PC-3 (cell line): ENCODE measurements around the gene IGSF9B. TPM values are rescaled to one million over a fixed set of nuclear protein-coding genes. Genes with fewer than 3 reads are reported as not detected.

Source experiments
- ATAC-seq: fragments of 200-7000 bp; cut with Tn5 transposase; 2 replicates; pipeline ENCODE4 v1.9.1; 2020; ENCODE audit warnings: mild to moderate bottlenecking, moderate library complexity
- BruUV-seq: library from RNA; stranded (reverse); fragments of 400-500 nt; replicated peaks from 2 replicates; lab custom pipeline; 2021; lab: Mats Ljungman, UMichigan
- CTCF ChIA-PET: fragments of 300-600 bp; sonication (Branson Sonifier 250); formaldehyde crosslinking; loops from one replicate; lab custom pipeline; 2022; ENCODE audit warnings: antibody characterized with exemption; lab: Charles Lee
- POLR2A ChIA-PET: fragments of 300-600 bp; sonication (Branson Sonifier 250); formaldehyde crosslinking; loops from one replicate; lab custom pipeline; 2022; ENCODE audit warnings: antibody characterized with exemption; ENCODE audit not compliant: unreplicated experiment; lab: Charles Lee
- DNase-seq: peaks from one replicate; pipeline ENCODE4 v3.0.0-alpha.2; 2015
- H2AFZ ChIP-seq: fragments of 300-600 bp; sonication (generic); 2 replicates; pipeline ENCODE4 v1.6.0; 2016; ENCODE audit warnings: antibody characterized with exemption, low read length
- H3F3A ChIP-seq: fragments of 300-600 bp; sonication (generic); one replicate; pipeline ENCODE4 v1.6.0; 2017; ENCODE audit warnings: antibody characterized with exemption, low read length, control low read depth, mild to moderate bottlenecking; ENCODE audit not compliant: unreplicated experiment
- H3K27ac ChIP-seq: fragments of 300-600 bp; sonication (generic); 2 replicates; pipeline ENCODE4 v1.5.1; 2016; ENCODE audit warnings: mild to moderate bottlenecking, low read length
- H3K27me3 ChIP-seq: fragments of 300-600 bp; sonication (generic); 2 replicates; pipeline ENCODE4 v1.6.1; 2016; ENCODE audit warnings: low read length, mixed read lengths
- H3K36me3 ChIP-seq: fragments of 300-600 bp; sonication (generic); 2 replicates; pipeline ENCODE4 v1.6.1; 2016; ENCODE audit warnings: low read depth, mixed run types, low read length, mixed read lengths
- H3K4me1 ChIP-seq: fragments of 300-600 bp; sonication (generic); 2 replicates; pipeline ENCODE4 v1.5.1; 2016; ENCODE audit warnings: low read length; ENCODE audit not compliant: insufficient read depth
- H3K4me2 ChIP-seq: fragments of 300-600 bp; sonication (generic); 2 replicates; pipeline ENCODE4 v1.6.0; 2016; ENCODE audit warnings: low read length
- H3K4me3 ChIP-seq: fragments of 300-600 bp; sonication (generic); 2 replicates; pipeline ENCODE4 v1.5.1; 2016; ENCODE audit warnings: mild to moderate bottlenecking, low read length, mixed read lengths
- H3K79me2 ChIP-seq: fragments of 300-600 bp; sonication (generic); 2 replicates; pipeline ENCODE4 v1.6.1; 2017; ENCODE audit warnings: low read length, mixed read lengths
- H3K9ac ChIP-seq: fragments of 300-600 bp; sonication (generic); 2 replicates; pipeline ENCODE4 v1.6.0; 2016; ENCODE audit warnings: mild to moderate bottlenecking, low read length
- H3K9me2 ChIP-seq: fragments of 300-600 bp; sonication (generic); replicated peaks from 2 replicates; pipeline ENCODE4 v1.6.1; 2016; ENCODE audit warnings: mixed run types, low read length, mixed read lengths
- H3K9me3 ChIP-seq: fragments of 300-600 bp; sonication (generic); 2 replicates; pipeline ENCODE4 v1.6.1; 2016; ENCODE audit warnings: low read length, mixed read lengths
- H4K20me1 ChIP-seq: fragments of 300-600 bp; sonication (generic); 2 replicates; pipeline ENCODE4 v1.6.1; 2016; ENCODE audit warnings: low read length, mixed read lengths
- EZH2 ChIP-seq: fragments of 300-600 bp; sonication (generic); IDR thresholded peaks from one replicate; pipeline ENCODE4 v1.6.1; 2017; ENCODE audit warnings: antibody characterized with exemption, mild to moderate bottlenecking, low read length; ENCODE audit not compliant: unreplicated experiment
- EZH2phosphoT487 ChIP-seq: fragments of 300-600 bp; sonication (generic); IDR thresholded peaks from 2 replicates; pipeline ENCODE4 v1.6.1; 2018; ENCODE audit warnings: mild to moderate bottlenecking, antibody characterized with exemption, low read length, borderline replicate concordance
- intact Hi-C: fragments of 100-400 bp; cut with micrococcal nuclease; formaldehyde crosslinking; loops from 2 replicates; pipeline ENCODE4 v1.9.0; 2023
- total RNA-seq: library from RNA; depleted of rRNA; stranded (reverse); fragments of >200 nt; gene quantifications from 2 replicates; pipeline ENCODE4 v1.2.3, GENCODE V29; 2014
- TF ChIP-seq, protein P1 (sequence below): fragments of 300-600 bp; sonication (generic); conservative IDR thresholded peaks from 2 replicates; pipeline ENCODE4 v1.5.1; 2017; ENCODE audit warnings: antibody characterized with exemption, low read depth, mild to moderate bottlenecking, low read length

IGSF9B gene
- total RNA-seq, 1 experiment from 2014 or later = 0.58 TPM

GRCh38 chr11:133937015-133937414, 19.8 kb downstream of the IGSF9B start:
- TF ChIP-seq EZH2 (no peak), EZH2phosphoT487 (no peak)
- TF ChIP-seq, protein P1, sequence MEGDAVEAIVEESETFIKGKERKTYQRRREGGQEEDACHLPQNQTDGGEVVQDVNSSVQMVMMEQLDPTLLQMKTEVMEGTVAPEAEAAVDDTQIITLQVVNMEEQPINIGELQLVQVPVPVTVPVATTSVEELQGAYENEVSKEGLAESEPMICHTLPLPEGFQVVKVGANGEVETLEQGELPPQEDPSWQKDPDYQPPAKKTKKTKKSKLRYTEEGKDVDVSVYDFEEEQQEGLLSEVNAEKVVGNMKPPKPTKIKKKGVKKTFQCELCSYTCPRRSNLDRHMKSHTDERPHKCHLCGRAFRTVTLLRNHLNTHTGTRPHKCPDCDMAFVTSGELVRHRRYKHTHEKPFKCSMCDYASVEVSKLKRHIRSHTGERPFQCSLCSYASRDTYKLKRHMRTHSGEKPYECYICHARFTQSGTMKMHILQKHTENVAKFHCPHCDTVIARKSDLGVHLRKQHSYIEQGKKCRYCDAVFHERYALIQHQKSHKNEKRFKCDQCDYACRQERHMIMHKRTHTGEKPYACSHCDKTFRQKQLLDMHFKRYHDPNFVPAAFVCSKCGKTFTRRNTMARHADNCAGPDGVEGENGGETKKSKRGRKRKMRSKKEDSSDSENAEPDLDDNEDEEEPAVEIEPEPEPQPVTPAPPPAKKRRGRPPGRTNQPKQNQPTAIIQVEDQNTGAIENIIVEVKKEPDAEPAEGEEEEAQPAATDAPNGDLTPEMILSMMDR = no peak
- Histone ChIP-seq H3K27me3 (no peaks in the 10 kb centered on the region), H2AFZ (no peak overlapping the region), H3K36me3 (no peaks in the 10 kb centered on the region), H3K9me3 (0 out of 2 replicates have a peak, but pooled peaks cover 5% of the 10 kb centered on the region), H3K9me2 (no peaks in the 10 kb centered on the region), H3K4me3 (no peak overlapping the region), H3K79me2 (no peaks in the 10 kb centered on the region), H3K27ac (no peak overlapping the region), H3K4me2 (no peak overlapping the region), H3K9ac (no peak overlapping the region), H3K4me1 (no peaks in the 10 kb centered on the region), H4K20me1 (no peaks in the 10 kb centered on the region), H3F3A (no peaks in the 10 kb centered on the region)
- no TSS peak for BruUV-seq
- DNase-seq (no peak), ATAC-seq (no peak)
- POLR2A ChIA-PET = no interaction called here
- intact Hi-C loops = no loop called here
- CTCF ChIA-PET = no interaction called here

DNA sequence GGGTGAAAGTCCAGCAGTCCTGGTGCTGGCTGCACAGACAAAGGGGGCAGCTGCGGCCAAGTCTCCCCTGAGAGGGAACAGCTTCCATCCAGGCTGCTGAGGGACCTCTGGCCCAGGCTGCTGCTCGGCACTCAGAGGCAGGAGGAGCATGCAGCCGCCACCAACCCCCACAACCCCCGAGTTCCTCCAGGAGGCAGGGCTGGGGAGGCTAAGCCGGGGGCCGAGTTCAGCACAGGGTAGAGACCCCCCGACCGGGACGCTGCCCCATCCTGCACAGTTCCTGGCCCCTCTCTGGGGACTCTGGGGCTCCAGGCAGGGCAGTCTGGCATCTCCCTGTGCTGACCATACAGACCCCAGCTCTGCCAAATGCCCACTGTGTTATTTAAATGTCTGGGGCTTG, 20.2 kb downstream of the IGSF9B start:
- ChIA-PET POLR2A (no interaction called here), CTCF (no interaction called here)
- no peak overlapping the region for H3K4me2 ChIP-seq
- BruUV-seq = no TSS peak
- no peak overlapping the region for H2AFZ ChIP-seq
- H3K9me3 ChIP-seq = 0 out of 2 replicates have a peak, but pooled peaks cover under 1% of the 10 kb centered on the region
- no peaks in the 10 kb centered on the region for H3K9me2 ChIP-seq
- H3K9ac ChIP-seq = no peak overlapping the region
- DNase-seq = no peak
- no peaks in the 10 kb centered on the region for H3K27me3 ChIP-seq
- no peaks in the 10 kb centered on the region for H3K4me1 ChIP-seq
- no peak for ATAC-seq
- H3K27ac ChIP-seq = no peak overlapping the region
- H3F3A ChIP-seq = no peaks in the 10 kb centered on the region
- no peak overlapping the region for H3K4me3 ChIP-seq
- no peaks in the 10 kb centered on the region for H4K20me1 ChIP-seq
- intact Hi-C loops = no loop called here
- H3K79me2 ChIP-seq = no peaks in the 10 kb centered on the region
- TF ChIP-seq EZH2 (no peak), EZH2phosphoT487 (no peak)
- TF ChIP-seq, protein P1 = no peak
- H3K36me3 ChIP-seq = no peaks in the 10 kb centered on the region

- intact Hi-C loops = no loop called here
- POLR2A ChIA-PET = no interaction called here
These were observed 20.6 kb downstream of the IGSF9B start for GRCh38 chr11:133936136-133936535.

More at GRCh38 chr11:133936136-133936535, 20.6 kb downstream of the IGSF9B start:
- DNase-seq (no peak), ATAC-seq (no peak)
- Histone ChIP-seq H2AFZ (no peak overlapping the region), H3K79me2 (no peaks in the 10 kb centered on the region), H4K20me1 (no peaks in the 10 kb centered on the region), H3K27me3 (no peaks in the 10 kb centered on the region), H3K27ac (no peak overlapping the region), H3K9me3 (no peaks in the 10 kb centered on the region), H3K9ac (no peak overlapping the region), H3K4me2 (no peak overlapping the region), H3K4me1 (no peaks in the 10 kb centered on the region), H3K4me3 (no peak overlapping the region), H3K9me2 (no peaks in the 10 kb centered on the region), H3K36me3 (no peaks in the 10 kb centered on the region), H3F3A (no peaks in the 10 kb centered on the region)
- TF ChIP-seq, protein P1 = no peak
- TF ChIP-seq EZH2 = no peak
- no peak for TF ChIP-seq EZH2phosphoT487
- BruUV-seq = no TSS peak
- CTCF ChIA-PET = no interaction called here
